ENCODE measurements around the gene ACVR1B.
A peak's percentile ranks its signal among the peaks of the same experiment; 100 is the strongest.

Gene ACVR1B

GRCh38 chr12:51917746-51918453, 33.6 kb upstream of the ACVR1B start:
- DNase-seq (ENCODE audit: low spot score), result no peak

GRCh38 chr12:51920046-51920445, 31.5 kb upstream of the ACVR1B start:
- no peak for DNase-seq (ENCODE audit: low spot score)

GRCh38 chr12:51921017-51921725, 30.3 kb upstream of the ACVR1B start:
- no peak for DNase-seq (ENCODE audit: low spot score)

GRCh38 chr12:51922146-51922545, 29.4 kb upstream of the ACVR1B start:
- no peak for DNase-seq (ENCODE audit: low spot score)

- DNase-seq (ENCODE audit: low spot score), result peak; percentile 43
Observed at GRCh38 chr12:51922762-51923505, 28.6 kb upstream of the ACVR1B start.

GRCh38 chr12:51923506-51924365, 27.8 kb upstream of the ACVR1B start:
- peak; percentile 44 for DNase-seq (ENCODE audit: low spot score)

DNA sequence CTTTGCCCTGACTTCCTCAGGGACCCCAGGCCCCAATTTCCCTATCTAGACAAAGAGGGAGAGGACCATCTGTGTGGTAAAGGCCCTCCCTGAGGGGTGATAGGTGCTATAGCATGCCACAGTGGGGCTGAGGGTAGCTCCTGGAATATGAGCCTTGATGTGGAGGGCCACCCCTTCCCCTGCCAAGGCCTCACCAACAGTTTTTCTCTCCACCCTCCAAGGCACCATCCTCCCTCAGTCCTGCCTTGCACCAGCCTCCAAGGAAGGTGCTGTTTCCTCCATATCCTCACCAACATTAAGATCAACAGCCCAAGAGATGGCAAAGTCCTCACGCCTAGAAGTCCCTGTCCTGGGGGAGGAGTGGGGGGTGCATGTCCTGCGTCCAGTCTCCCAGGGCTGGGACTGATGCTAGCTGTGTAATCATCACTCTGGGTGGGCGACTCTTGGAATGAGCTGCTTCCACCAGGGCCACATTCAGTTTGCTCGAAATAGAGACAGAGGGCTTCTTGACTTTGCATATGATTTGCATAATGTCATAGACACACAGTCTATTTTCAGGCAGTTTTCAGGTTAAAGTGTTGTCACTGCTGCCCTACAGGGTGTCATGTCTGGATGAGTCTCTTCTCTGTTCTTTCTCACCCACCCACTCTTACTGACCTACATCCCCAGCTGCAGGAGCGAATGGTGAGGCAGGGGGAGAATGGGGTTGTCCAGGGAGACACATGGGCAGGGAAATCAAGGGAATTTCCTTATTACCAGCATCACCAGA, 26.8 kb upstream of the ACVR1B start:
- DNase-seq (ENCODE audit: low spot score), result peak; percentile 58

- no peak for DNase-seq (ENCODE audit: low spot score)
Observed at GRCh38 chr12:51925346-51926063, 26.0 kb upstream of the ACVR1B start.

- DNase-seq (ENCODE audit: low spot score), result no peak
Observed at GRCh38 chr12:51926064-51926632, 25.4 kb upstream of the ACVR1B start.

- peak; percentile 72 for DNase-seq (ENCODE audit: low spot score)
Observed at GRCh38 chr12:51926718-51927117, 24.8 kb upstream of the ACVR1B start.

DNA sequence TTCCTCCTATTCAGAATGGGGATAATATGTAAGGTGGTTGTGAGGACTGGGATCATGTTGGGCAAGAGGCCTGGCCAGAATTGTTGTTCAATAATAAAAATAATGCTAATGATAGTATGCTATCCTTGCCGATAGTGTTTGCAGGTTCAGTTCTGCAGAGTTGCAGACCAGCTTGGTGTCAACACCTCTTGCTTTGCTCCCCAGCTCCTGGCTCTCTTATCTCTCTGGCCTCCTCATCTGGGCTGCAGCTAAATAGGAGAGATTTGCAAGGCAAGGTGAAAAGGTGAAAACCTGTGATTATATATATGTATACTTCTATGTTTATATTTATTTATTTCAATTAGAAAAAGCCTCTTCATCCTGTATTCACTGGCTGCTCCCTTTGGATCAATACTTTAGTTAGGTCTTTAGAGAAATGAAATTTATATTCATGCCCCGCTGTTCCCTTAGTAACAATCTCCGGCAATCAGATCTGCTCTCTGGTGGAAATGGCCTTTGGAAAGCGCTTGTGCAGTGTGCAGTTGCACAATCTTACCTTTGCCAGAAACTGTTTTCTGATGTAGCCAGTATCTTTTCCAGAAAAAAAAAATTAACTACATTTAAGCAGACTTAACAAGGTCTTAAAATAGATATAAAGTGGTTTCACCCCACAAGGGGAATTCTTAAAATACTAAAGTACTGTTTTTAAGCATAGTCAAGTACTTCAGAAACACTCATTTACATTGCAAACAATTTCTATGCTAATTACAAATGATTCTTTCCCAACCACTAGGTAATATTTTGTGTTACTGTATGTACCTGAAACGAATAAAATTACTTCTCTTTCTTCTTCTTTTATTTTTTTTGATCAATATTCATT, 19.1 kb upstream of the ACVR1B start:
- DNase-seq (ENCODE audit: low spot score), result no peak

DNA sequence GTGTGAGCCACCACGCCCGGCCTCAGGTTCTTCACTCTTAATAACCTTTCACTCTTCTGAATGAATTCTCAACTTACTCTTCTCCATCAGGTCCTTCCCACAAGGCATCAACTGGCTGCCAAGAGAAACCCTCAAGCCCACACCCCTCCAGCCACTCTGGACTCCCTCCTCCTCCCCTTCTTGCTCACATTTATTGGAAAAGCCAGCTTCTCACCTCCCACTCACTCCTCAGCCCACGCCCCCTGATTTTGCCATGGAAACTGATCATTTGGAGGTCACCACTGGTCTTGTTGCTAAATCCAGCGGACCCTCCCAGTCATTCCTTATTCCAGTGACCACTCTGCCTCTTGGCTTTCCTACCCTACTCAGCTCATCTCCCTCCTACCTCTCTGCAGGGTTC, 17.4 kb upstream of the ACVR1B start:
- no peak for DNase-seq (ENCODE audit: low spot score)

GRCh38 chr12:51937926-51938325, 13.6 kb upstream of the ACVR1B start:
- DNase-seq (ENCODE audit: low spot score), result no peak

- DNase-seq (ENCODE audit: low spot score), result no peak
Observed at GRCh38 chr12:51938726-51939125, 12.8 kb upstream of the ACVR1B start.

DNA sequence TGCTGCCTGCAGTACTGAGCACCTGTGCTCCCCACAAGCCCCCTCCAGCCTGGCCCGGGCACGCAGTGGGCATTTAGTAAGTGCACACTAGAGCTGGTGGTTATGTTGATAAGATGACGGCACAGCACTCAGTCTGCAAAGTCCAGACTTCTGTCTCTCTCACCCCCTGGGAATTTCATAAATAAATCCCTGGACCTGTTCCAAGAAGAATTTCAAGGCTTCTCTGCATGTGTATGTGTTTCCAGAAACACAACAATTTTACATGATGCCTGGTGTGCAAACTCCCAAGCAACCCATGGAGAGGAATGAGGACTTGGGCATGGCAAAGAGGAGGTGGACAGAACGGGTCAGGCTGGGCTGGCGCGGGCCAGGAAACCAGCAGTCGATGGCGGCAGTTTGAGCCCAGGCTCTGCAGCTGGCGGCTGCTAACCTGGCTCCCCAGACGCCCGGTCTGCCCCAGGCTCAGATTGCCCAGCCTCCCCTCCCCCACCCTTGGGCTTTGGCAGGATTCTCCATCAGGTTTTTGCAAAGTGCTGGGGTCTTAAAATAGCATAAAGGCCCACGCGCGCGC, 10.4 kb upstream of the ACVR1B start:
- DNase-seq (ENCODE audit: low spot score), result no peak

- no peak for DNase-seq (ENCODE audit: low spot score)
Observed at GRCh38 chr12:51941604-51942003, 9.9 kb upstream of the ACVR1B start.

DNA sequence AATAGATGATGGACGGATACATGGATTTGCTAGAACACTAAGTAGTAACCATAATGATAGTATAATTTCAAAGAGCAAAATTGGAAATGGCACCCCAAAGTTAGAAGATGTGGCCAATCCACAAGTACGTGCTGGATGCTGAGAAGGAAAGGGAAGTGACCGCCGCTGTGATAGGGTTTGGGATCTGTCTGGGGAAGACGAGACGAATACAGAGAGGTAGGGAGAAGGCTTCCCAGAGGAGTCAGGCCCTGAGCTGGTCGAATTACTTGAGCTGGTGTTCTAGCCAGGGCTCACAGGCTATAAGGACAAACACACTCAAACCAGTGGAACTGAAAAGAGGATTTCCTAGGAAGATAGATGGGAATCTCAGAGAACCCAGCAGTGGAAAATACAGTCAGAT, 9.4 kb upstream of the ACVR1B start:
- no peak for DNase-seq (ENCODE audit: low spot score)

GRCh38 chr12:51942501-51943000, 8.9 kb upstream of the ACVR1B start:
- no peak for DNase-seq (ENCODE audit: low spot score)

GRCh38 chr12:51943346-51943745, 8.2 kb upstream of the ACVR1B start:
- no peak for DNase-seq (ENCODE audit: low spot score)
